GM23338 (cell line): ENCODE results near the gene PCDHA2.

Experiments used
- EZH2 ChIP-seq: fragments of 200-600 bp; sonication (generic); IDR thresholded peaks from one replicate; pipeline ENCODE4 v1.8.0; 2017; ENCODE audit warnings: antibody characterized with exemption, mild to moderate bottlenecking, low read depth; ENCODE audit not compliant: unreplicated experiment
- EZH2phosphoT487 ChIP-seq: fragments of 200-600 bp; sonication (generic); IDR thresholded peaks from one replicate; pipeline ENCODE4 v1.8.1; 2018; ENCODE audit warnings: antibody characterized with exemption; ENCODE audit not compliant: unreplicated experiment
- JUNB ChIP-seq: IDR thresholded peaks from one replicate; pipeline ENCODE4 v1.6.1; 2016; ENCODE audit warnings: antibody characterized with exemption; ENCODE audit not compliant: unreplicated experiment
- POLR2AphosphoS5 ChIP-seq: IDR thresholded peaks from 2 replicates; pipeline ENCODE4 v1.6.1; 2016; ENCODE audit warnings: antibody characterized with exemption, low read depth
- TF ChIP-seq, protein P1 (sequence below), 2 experiments: fragments of 200-600 bp in 1 of 2; sonication (generic) in 1 of 2; conservative IDR thresholded peaks; 2 replicates each; pipeline versions ENCODE4 v1.5.1 to v1.6.1; 2016 to 2017; ENCODE audit warnings: antibody characterized with exemption in 2 of 2, low read depth in 2 of 2, mild to moderate bottlenecking in 2 of 2, moderate library complexity in 1 of 2
- TF ChIP-seq, protein P2 (sequence below): IDR thresholded peaks from one replicate; pipeline ENCODE4 v1.6.1; 2018; ENCODE audit warnings: antibody characterized with exemption; ENCODE audit not compliant: unreplicated experiment

DNA sequence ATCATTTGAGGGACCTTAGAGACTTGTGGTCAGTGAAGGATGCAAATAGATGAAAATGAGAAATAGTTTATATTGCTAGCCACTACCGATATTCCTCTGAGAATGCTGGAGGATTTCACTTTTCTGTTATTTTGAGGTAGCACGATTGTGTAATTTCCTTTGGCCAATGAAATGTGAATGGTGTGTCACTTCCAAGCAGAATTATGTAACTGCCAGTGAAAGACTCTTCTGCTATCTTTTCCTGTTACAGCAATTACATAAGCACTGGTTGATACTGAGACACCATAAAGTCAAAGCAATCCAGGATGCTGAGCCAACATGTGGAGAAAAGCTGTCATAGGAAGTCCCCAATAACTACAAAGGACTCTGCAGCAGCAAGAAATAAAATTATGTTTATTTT is 3.6 kb upstream of the PCDHA2 start:
- TF ChIP-seq, protein P1, sequence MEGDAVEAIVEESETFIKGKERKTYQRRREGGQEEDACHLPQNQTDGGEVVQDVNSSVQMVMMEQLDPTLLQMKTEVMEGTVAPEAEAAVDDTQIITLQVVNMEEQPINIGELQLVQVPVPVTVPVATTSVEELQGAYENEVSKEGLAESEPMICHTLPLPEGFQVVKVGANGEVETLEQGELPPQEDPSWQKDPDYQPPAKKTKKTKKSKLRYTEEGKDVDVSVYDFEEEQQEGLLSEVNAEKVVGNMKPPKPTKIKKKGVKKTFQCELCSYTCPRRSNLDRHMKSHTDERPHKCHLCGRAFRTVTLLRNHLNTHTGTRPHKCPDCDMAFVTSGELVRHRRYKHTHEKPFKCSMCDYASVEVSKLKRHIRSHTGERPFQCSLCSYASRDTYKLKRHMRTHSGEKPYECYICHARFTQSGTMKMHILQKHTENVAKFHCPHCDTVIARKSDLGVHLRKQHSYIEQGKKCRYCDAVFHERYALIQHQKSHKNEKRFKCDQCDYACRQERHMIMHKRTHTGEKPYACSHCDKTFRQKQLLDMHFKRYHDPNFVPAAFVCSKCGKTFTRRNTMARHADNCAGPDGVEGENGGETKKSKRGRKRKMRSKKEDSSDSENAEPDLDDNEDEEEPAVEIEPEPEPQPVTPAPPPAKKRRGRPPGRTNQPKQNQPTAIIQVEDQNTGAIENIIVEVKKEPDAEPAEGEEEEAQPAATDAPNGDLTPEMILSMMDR (conservative IDR thresholded peaks at IDR 0.05; ENCODE audit: low read depth in 2 of 2), result no peak
- no peak for TF ChIP-seq POLR2AphosphoS5
- TF ChIP-seq, protein P2, sequence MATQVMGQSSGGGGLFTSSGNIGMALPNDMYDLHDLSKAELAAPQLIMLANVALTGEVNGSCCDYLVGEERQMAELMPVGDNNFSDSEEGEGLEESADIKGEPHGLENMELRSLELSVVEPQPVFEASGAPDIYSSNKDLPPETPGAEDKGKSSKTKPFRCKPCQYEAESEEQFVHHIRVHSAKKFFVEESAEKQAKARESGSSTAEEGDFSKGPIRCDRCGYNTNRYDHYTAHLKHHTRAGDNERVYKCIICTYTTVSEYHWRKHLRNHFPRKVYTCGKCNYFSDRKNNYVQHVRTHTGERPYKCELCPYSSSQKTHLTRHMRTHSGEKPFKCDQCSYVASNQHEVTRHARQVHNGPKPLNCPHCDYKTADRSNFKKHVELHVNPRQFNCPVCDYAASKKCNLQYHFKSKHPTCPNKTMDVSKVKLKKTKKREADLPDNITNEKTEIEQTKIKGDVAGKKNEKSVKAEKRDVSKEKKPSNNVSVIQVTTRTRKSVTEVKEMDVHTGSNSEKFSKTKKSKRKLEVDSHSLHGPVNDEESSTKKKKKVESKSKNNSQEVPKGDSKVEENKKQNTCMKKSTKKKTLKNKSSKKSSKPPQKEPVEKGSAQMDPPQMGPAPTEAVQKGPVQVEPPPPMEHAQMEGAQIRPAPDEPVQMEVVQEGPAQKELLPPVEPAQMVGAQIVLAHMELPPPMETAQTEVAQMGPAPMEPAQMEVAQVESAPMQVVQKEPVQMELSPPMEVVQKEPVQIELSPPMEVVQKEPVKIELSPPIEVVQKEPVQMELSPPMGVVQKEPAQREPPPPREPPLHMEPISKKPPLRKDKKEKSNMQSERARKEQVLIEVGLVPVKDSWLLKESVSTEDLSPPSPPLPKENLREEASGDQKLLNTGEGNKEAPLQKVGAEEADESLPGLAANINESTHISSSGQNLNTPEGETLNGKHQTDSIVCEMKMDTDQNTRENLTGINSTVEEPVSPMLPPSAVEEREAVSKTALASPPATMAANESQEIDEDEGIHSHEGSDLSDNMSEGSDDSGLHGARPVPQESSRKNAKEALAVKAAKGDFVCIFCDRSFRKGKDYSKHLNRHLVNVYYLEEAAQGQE, result no peak
- no peak for TF ChIP-seq EZH2
- no peak for TF ChIP-seq EZH2phosphoT487
- TF ChIP-seq JUNB, result no peak
